Measurements from ENCODE around the gene ABCC8.

DNA sequence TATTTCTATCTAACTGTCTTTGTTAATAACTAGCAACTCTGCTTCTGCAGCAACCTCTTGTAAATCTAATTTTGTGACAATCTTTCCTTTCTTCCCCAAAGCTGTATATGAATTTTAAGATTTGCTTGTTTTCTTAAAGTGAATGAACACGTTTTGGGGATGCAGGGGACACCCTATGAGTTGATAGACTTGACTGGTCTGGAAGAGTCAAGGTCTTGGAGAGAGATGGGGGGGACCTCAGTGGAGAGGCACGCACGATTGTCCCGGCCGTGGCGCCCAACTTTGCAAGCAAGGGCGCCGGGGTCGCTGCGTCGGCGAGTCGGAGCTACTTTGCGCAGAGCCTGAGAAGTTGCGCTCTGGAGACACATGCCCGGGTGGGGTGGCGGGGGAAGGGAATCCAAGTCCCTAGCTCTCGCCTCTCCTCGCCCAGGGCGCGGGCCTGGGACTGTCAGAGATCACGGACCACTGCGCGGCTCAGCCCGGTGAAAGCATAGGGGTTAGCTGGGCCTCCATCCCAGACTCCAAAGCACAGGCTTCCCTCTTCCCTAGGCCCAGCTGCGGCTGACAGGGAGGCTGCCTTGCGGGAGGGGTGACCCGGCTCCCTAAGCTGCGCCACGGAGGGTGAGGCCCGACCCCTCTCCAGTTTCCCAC is 854 bp downstream of the ABCC8 start:
- TF ChIP-seq POLR2A (IDR thresholded peaks at IDR 0.05), result no peak
- TF ChIP-seq, protein P1, sequence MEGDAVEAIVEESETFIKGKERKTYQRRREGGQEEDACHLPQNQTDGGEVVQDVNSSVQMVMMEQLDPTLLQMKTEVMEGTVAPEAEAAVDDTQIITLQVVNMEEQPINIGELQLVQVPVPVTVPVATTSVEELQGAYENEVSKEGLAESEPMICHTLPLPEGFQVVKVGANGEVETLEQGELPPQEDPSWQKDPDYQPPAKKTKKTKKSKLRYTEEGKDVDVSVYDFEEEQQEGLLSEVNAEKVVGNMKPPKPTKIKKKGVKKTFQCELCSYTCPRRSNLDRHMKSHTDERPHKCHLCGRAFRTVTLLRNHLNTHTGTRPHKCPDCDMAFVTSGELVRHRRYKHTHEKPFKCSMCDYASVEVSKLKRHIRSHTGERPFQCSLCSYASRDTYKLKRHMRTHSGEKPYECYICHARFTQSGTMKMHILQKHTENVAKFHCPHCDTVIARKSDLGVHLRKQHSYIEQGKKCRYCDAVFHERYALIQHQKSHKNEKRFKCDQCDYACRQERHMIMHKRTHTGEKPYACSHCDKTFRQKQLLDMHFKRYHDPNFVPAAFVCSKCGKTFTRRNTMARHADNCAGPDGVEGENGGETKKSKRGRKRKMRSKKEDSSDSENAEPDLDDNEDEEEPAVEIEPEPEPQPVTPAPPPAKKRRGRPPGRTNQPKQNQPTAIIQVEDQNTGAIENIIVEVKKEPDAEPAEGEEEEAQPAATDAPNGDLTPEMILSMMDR (IDR thresholded peaks at IDR 0.05), result no peak
